Measurements from ENCODE around the gene ZNF48. TPM values are rescaled to one million over a fixed set of nuclear protein-coding genes. Genes with fewer than 3 reads are reported as not detected.
A peak's percentile ranks its signal among the peaks of the same experiment; 100 is the strongest.

The ZNF48 gene
- total RNA-seq, 4 donors from 2014 or later, result 3.4 to 5.4 (median 4.9) TPM

GRCh38 chr16:30351001-30351441 lies 44.2 kb upstream of the ZNF48 start:
- no peak for DNase-seq (ENCODE audit: low spot score)
- no peak for ATAC-seq (ENCODE audit: low FRiP score)
- TF ChIP-seq, protein P1, sequence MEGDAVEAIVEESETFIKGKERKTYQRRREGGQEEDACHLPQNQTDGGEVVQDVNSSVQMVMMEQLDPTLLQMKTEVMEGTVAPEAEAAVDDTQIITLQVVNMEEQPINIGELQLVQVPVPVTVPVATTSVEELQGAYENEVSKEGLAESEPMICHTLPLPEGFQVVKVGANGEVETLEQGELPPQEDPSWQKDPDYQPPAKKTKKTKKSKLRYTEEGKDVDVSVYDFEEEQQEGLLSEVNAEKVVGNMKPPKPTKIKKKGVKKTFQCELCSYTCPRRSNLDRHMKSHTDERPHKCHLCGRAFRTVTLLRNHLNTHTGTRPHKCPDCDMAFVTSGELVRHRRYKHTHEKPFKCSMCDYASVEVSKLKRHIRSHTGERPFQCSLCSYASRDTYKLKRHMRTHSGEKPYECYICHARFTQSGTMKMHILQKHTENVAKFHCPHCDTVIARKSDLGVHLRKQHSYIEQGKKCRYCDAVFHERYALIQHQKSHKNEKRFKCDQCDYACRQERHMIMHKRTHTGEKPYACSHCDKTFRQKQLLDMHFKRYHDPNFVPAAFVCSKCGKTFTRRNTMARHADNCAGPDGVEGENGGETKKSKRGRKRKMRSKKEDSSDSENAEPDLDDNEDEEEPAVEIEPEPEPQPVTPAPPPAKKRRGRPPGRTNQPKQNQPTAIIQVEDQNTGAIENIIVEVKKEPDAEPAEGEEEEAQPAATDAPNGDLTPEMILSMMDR (IDR thresholded peaks at IDR 0.05), result no peak

DNA sequence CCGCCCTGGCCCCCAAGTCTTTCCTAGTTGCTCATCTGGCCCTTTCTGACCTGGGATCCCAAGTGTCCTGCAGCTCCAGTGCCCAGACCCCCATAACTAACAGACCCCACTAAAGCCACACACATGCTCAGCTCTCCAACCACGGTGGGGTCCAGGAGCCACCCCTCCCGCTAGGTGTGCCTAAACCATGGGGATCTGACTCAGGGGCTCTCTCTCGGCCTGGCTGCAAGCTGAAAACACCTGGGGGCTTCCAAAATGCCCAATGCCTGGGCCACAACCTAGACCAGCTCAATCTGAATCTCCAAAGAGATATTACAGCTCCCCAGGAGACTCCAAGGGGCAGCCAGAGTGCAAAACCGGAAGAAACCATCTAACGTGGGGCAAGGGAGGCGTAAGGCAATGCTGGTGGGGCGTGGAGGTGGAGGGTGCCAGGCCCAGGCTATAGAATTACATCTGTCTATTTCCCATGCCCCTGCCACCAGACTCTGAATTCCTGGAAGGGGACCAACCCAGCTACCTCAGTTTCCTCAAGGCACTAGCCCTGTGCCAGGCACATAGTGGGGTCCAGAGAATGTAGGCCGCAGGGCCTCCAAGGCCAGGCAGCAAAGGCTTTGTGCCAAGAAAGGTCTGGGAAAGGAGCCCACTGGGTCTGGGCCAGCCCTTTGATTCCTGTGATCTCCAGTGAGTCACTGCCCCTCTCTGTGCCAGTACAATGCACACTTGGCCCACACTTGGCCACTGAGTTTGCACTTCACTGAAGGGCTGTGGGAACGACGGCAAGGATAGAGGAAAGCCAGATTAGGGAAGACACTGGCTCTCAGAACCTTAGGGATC lies 43.4 kb upstream of the ZNF48 start:
- ATAC-seq (ENCODE audit: low FRiP score) (peak; percentile 62), DNase-seq (ENCODE audit: low spot score) (peak; percentile 62)
- TF ChIP-seq, protein P1 (IDR thresholded peaks at IDR 0.05), result no peak

- TF ChIP-seq, protein P1 (IDR thresholded peaks at IDR 0.05), result no peak
- DNase-seq (ENCODE audit: low spot score), result no peak
- ATAC-seq (ENCODE audit: low FRiP score), result no peak
These were observed 42.5 kb upstream of the ZNF48 start for GRCh38 chr16:30352488-30353401.

GRCh38 chr16:30353438-30354129 lies 41.6 kb upstream of the ZNF48 start:
- no peak for DNase-seq (ENCODE audit: low spot score)
- ATAC-seq (ENCODE audit: low FRiP score), result no peak
- TF ChIP-seq, protein P1 (IDR thresholded peaks at IDR 0.05), result no peak

DNA sequence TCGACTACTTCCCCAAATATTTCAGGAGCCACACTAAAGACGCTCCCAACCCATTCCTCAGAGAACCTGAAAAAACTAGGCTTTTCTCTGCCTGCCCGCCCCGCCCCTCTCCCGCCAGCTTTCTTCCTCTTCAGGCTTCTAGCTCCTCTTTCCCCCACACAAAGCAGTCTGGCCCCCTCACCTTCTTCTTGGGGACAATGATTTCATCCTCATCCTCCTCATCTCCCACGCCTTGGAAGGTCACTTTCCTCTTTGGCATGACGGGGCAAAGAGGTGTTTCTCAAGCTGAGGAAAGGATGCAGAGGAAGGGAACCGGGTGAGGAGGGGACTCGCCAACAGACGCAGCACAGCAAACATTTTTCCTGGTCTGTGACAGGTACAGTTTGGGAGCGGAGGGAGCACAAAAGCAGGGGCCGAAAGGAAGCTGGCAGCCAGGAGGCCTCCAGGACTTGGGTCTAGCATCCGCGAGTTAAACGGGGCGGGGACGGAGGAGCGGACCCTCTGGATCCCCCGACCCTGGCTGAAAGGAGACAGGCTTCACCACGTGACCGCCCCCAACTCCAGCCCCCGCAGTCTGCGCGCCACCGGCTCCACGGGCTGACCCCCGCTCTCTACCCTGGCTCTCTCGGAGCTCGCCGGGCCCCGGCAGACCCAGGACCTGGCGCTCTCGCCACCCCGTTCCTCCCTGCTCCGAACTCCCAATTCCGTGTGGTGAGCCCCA lies 40.6 kb upstream of the ZNF48 start:
- ATAC-seq (ENCODE audit: low FRiP score) (peak; percentile 12), DNase-seq (ENCODE audit: low spot score) (no peak)
- TF ChIP-seq, protein P1 (IDR thresholded peaks at IDR 0.05), result no peak

Measured in omental fat pad (tissue), 4 donors.